Coronary artery (tissue), 2 donors: ENCODE measurements around the gene MACROD2.

Experiments used
- DNase-seq: peaks from one replicate; pipeline ENCODE4 v3.0.0-alpha.2; 2017; ENCODE audit warnings: low spot score
- H3K27ac ChIP-seq, 2 donors: fragments of 200-600 bp; sonication (generic); one replicate each; pipeline ENCODE4 v1.5.1; 2016 to 2019
- H3K4me3 ChIP-seq: fragments of 200-600 bp; sonication (generic); 2 replicates; pipeline ENCODE4 v1.5.1; 2016; ENCODE audit warnings: mild to moderate bottlenecking, moderate library complexity
- TF ChIP-seq, protein P1 (sequence below): fragments of 200-600 bp; sonication (generic); IDR thresholded peaks from one replicate; pipeline ENCODE4 v1.5.1; 2019; ENCODE audit warnings: antibody characterized with exemption

MACROD2 gene

DNA sequence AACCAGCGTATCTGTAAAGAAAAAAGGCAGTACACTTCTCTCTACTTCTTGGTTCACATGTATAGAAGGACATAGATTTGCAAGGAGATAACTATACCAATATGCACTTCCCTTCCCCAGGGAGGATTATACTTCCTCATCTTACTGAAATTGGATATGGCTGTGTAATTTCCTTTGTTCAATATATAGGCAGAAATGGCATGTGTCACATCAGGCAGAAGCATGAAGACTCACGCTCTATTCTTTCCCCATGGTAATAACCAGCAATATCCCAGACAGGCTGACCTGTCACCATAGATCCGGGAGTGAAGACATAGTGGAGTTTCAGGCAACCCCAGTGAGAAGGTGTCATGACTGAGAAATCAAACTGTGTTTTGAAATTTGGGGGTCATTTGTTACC is 2059.7 kb downstream of the MACROD2 start:
- no peak overlapping the region for H3K27ac ChIP-seq
- DNase-seq, result no peak
- TF ChIP-seq, protein P1, sequence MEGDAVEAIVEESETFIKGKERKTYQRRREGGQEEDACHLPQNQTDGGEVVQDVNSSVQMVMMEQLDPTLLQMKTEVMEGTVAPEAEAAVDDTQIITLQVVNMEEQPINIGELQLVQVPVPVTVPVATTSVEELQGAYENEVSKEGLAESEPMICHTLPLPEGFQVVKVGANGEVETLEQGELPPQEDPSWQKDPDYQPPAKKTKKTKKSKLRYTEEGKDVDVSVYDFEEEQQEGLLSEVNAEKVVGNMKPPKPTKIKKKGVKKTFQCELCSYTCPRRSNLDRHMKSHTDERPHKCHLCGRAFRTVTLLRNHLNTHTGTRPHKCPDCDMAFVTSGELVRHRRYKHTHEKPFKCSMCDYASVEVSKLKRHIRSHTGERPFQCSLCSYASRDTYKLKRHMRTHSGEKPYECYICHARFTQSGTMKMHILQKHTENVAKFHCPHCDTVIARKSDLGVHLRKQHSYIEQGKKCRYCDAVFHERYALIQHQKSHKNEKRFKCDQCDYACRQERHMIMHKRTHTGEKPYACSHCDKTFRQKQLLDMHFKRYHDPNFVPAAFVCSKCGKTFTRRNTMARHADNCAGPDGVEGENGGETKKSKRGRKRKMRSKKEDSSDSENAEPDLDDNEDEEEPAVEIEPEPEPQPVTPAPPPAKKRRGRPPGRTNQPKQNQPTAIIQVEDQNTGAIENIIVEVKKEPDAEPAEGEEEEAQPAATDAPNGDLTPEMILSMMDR, result no peak
- H3K4me3 ChIP-seq, result no peak overlapping the region

DNA sequence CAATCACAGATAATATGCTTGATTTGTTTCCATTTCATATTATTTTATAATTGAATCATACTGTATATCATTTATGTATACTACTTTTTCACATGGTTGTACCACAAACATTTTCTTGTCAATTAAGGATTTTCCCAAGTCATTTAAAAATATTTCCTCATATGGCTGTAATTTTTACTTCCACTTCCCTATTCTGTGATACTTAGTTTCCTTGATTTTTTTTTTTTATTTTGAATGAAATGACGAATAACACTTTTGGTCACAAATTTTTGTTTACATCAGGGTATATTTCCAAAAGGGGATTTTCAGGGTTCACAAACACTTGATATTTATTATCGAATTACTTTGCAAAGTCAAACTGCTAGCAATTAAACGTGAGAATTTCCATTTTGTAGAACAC is 2062.3 kb downstream of the MACROD2 start:
- TF ChIP-seq, protein P1, result no peak
- Histone ChIP-seq H3K27ac (no peak overlapping the region), H3K4me3 (no peak overlapping the region)
- DNase-seq, result no peak

DNA sequence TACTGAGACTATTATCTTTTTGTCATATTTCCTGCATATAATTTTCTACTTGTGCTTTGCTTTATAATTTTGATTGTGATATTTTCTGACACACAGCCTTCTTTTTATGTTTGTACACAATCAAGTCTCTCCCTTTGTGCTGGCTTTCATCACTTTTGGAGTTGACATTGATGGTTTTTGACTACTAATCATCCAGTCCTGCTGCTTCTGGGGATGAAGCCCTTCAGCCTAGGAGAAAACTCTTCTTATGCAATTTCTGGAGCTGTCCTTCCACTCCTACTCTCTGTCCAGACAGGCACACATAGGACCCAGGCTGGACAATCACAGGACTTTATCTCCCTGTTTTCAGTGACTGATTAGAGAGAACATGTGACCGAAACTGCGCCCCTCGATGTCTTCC is 2063.0 kb downstream of the MACROD2 start:
- TF ChIP-seq, protein P1, result no peak
- no peak overlapping the region for H3K27ac ChIP-seq

GRCh38 chr20:16059841-16060240 is 2064.5 kb downstream of the MACROD2 start:
- DNase-seq, result no peak
- H3K27ac ChIP-seq, result no peak overlapping the region
- TF ChIP-seq, protein P1, result no peak
- no peak overlapping the region for H3K4me3 ChIP-seq

More for the DNA sequence above, 2063.0 kb downstream of the MACROD2 start:
- no peak for DNase-seq
- no peak overlapping the region for H3K4me3 ChIP-seq

DNA sequence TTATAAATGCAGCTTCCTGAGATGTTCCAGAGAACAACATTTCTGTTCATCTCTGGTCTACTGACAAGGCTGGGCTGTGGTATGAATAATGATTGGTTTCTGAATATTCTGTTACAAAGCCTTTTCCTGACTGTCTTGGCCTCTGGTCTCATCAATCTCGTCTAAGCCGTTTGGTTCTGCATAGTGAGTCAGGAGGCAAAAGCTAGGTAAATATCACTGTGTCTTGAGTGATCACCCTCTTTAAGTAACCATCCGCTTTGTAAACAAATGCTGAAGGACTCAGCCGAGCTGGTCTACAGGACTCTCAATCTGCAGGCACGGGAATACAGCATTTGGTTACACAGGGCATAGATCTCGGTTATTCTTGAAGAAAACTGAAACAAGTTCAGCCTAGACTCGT is 2066.0 kb downstream of the MACROD2 start:
- Histone ChIP-seq H3K4me3 (no peak overlapping the region), H3K27ac (no peak overlapping the region)
- TF ChIP-seq, protein P1, result no peak
- no peak for DNase-seq

- DNase-seq, result no peak
- Histone ChIP-seq H3K4me3 (no peak overlapping the region), H3K27ac (no peak overlapping the region)
- TF ChIP-seq, protein P1, result no peak
Measured at GRCh38 chr20:16062661-16063581, 2067.6 kb downstream of the MACROD2 start.

- no peak for DNase-seq
- Histone ChIP-seq H3K4me3 (no peak overlapping the region), H3K27ac (no peak overlapping the region)
- TF ChIP-seq, protein P1, result no peak
Measured at GRCh38 chr20:16063881-16064280, 2068.6 kb downstream of the MACROD2 start.
